SKM-1 (cell line): ENCODE data around the gene BCL2A1.
"Not testable (repeated sequence)": the region's sequence is repeated elsewhere in the genome, so short reads cannot be mapped to it uniquely, and the experiment has no call there.

Experiments used
- DNase-seq: peaks from one replicate; lab custom pipeline; 2025; ENCODE audit not compliant: unreplicated experiment; lab: John Stamatoyannopoulos, UW

The BCL2A1 gene

GRCh38 chr15:79970624-79971434 is at the start of gene BCL2A1:
Gene BCL2A1 (minus strand): TSS chr15:79971196. CDS start chr15:79971119, 77 bp downstream.
- DNase-seq = peak; percentile 90

GRCh38 chr15:80020731-80021130 is 49.7 kb upstream of the BCL2A1 start:
- DNase-seq = no peak

- DNase-seq = not testable (repeated sequence)
These were observed 49.2 kb upstream of the BCL2A1 start for GRCh38 chr15:80020149-80020548.

GRCh38 chr15:80019168-80019745 is 48.3 kb upstream of the BCL2A1 start:
- DNase-seq = no peak

GRCh38 chr15:80017139-80017538 is 46.1 kb upstream of the BCL2A1 start:
- not testable (repeated sequence) for DNase-seq

GRCh38 chr15:80016506-80016905 is 45.5 kb upstream of the BCL2A1 start:
- not testable (repeated sequence) for DNase-seq

GRCh38 chr15:80015156-80015555 is 44.2 kb upstream of the BCL2A1 start:
- no peak for DNase-seq

GRCh38 chr15:80014186-80014585 is 43.2 kb upstream of the BCL2A1 start:
- not testable (repeated sequence) for DNase-seq

GRCh38 chr15:80012060-80012726 is 41.2 kb upstream of the BCL2A1 start:
- no peak for DNase-seq

GRCh38 chr15:80011596-80011995 is 40.6 kb upstream of the BCL2A1 start:
- no peak for DNase-seq

- not testable (repeated sequence) for DNase-seq
These were observed 40.1 kb upstream of the BCL2A1 start for GRCh38 chr15:80011041-80011523.

GRCh38 chr15:80010131-80010673 is 39.2 kb upstream of the BCL2A1 start:
- no peak for DNase-seq

GRCh38 chr15:80007532-80007931 is 36.5 kb upstream of the BCL2A1 start:
- no peak for DNase-seq

GRCh38 chr15:80006946-80007345 is 36.0 kb upstream of the BCL2A1 start:
- no peak for DNase-seq

GRCh38 chr15:80003934-80004472 is 33.0 kb upstream of the BCL2A1 start:
- DNase-seq = no peak

GRCh38 chr15:80003171-80003570 is 32.2 kb upstream of the BCL2A1 start:
- DNase-seq = no peak

- DNase-seq = no peak
These were observed 31.3 kb upstream of the BCL2A1 start for GRCh38 chr15:80002267-80002666.

- DNase-seq = no peak
These were observed 23.6 kb upstream of the BCL2A1 start for GRCh38 chr15:79994615-79995014.

GRCh38 chr15:79991826-79992225 is 20.8 kb upstream of the BCL2A1 start:
- DNase-seq = no peak

GRCh38 chr15:79990997-79991334 is 20.0 kb upstream of the BCL2A1 start:
- no peak for DNase-seq

- no peak for DNase-seq
These were observed 19.4 kb upstream of the BCL2A1 start for GRCh38 chr15:79990280-79990996.
